ENCODE measurements around the gene GPR148. TPM values are rescaled to one million over a fixed set of nuclear protein-coding genes. Genes with fewer than 3 reads are reported as not detected.

The GPR148 gene
- total RNA-seq, 1 experiment from 2014 or later = not detected

DNA sequence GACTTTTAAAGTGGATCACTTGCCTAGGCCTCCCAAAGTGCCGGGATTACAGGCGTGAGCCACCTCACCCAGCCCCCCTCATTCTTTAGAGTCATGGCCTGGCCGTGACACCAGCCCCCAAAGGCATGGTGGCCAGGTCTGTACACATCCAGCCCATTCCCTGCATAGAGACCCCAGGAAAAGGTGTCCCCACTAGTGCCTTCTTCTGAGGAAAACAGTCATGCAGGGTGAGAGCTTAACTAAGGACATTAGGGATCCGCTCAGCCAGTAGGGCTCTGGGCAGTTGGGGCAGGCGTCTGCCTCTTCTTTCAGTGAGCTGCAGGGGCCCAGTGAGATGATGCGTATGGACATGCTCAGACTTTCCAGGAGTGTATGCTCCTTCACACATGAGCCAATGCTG is 20.8 kb downstream of the GPR148 start:
- Mint-ChIP-seq H3K36me3 (ENCODE audit: insufficient read depth, unreplicated experiment) (peaks cover 3% of the 10 kb centered on the region), H3K9me3 (ENCODE audit: unreplicated experiment) (no peaks in the 10 kb centered on the region), H3K27me3 (ENCODE audit: insufficient read depth, unreplicated experiment) (peaks cover 7% of the 10 kb centered on the region), H3K27ac (ENCODE audit: unreplicated experiment) (no peak overlapping the region), H3K4me1 (ENCODE audit: low read depth, unreplicated experiment) (peaks cover 8% of the 10 kb centered on the region), H3K4me3 (ENCODE audit: unreplicated experiment) (no peak overlapping the region)
- Histone ChIP-seq H3K27me3 (replicated peaks; ENCODE audit: control insufficient read depth, insufficient read depth, low read length) (no peaks in the 10 kb centered on the region), H3K9me3 (no peaks in the 10 kb centered on the region), H3K36me3 (ENCODE audit: control insufficient read depth, insufficient read depth, low read length) (no peaks in the 10 kb centered on the region), H3K4me3 (ENCODE audit: low read depth, low read length) (no peak overlapping the region), H3K4me1 (peaks cover 8% of the 10 kb centered on the region)
- intact Hi-C loops (cut with micrococcal nuclease; ENCODE audit: unreplicated experiment) = no loop called here
- TF ChIP-seq, protein P1, sequence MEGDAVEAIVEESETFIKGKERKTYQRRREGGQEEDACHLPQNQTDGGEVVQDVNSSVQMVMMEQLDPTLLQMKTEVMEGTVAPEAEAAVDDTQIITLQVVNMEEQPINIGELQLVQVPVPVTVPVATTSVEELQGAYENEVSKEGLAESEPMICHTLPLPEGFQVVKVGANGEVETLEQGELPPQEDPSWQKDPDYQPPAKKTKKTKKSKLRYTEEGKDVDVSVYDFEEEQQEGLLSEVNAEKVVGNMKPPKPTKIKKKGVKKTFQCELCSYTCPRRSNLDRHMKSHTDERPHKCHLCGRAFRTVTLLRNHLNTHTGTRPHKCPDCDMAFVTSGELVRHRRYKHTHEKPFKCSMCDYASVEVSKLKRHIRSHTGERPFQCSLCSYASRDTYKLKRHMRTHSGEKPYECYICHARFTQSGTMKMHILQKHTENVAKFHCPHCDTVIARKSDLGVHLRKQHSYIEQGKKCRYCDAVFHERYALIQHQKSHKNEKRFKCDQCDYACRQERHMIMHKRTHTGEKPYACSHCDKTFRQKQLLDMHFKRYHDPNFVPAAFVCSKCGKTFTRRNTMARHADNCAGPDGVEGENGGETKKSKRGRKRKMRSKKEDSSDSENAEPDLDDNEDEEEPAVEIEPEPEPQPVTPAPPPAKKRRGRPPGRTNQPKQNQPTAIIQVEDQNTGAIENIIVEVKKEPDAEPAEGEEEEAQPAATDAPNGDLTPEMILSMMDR (IDR thresholded peaks at IDR 0.05; ENCODE audit: insufficient read depth in 1 of 2, low read depth in 1 of 2, low read length in 1 of 2, severe bottlenecking in 1 of 2, unreplicated experiment in 1 of 2) = no peak
- CTCF ChIA-PET = no interaction called here
- POLR2A ChIA-PET = no interaction called here
- no peak for DNase-seq
- no TSS peak for BruUV-seq (replicated peaks)

DNA sequence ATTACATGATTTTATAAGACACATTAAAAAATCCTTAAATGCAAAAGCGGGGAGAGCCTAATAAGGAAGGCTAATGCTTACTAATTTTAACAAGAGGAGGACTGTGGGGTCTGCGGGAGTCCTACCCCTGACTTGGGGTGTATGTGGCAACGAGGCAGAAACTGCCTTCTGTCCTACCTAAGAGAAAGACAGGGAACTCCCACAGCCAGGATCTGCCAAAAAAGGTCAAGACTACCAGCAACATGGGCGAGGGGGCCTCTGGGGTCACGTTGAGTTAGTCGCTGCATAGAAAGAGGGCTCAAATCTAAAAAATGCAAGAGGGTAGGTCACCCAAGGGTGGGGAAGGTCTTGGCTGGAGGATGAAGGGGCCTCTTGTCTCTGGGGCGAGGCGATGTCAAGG is 25.9 kb downstream of the GPR148 start:
- Mint-ChIP-seq H3K4me1 (ENCODE audit: low read depth, unreplicated experiment) (no peaks in the 10 kb centered on the region), H3K9me3 (ENCODE audit: unreplicated experiment) (no peaks in the 10 kb centered on the region), H3K36me3 (ENCODE audit: insufficient read depth, unreplicated experiment) (no peaks in the 10 kb centered on the region), H3K27ac (ENCODE audit: unreplicated experiment) (no peak overlapping the region), H3K4me3 (ENCODE audit: unreplicated experiment) (peak overlapping the region; percentile 79), H3K27me3 (ENCODE audit: insufficient read depth, unreplicated experiment) (peaks cover 18% of the 10 kb centered on the region)
- no peaks in the 10 kb centered on the region for H3K9me3 ChIP-seq
- no peak for DNase-seq
- intact Hi-C loops (cut with micrococcal nuclease; ENCODE audit: unreplicated experiment) = loop anchor here (1.0 kb wide), 1 partner anchor 11 kb away; no protein-coding TSS in a partner anchor
- ChIA-PET POLR2A (no interaction called here), CTCF (no interaction called here)
- no peaks in the 10 kb centered on the region for H3K4me1 ChIP-seq
- peak overlapping the region; percentile 82 for H3K4me3 ChIP-seq (ENCODE audit: low read depth, low read length)
- no peaks in the 10 kb centered on the region for H3K27me3 ChIP-seq (replicated peaks; ENCODE audit: control insufficient read depth, insufficient read depth, low read length)
- no peaks in the 10 kb centered on the region for H3K36me3 ChIP-seq (ENCODE audit: control insufficient read depth, insufficient read depth, low read length)
- no TSS peak for BruUV-seq (replicated peaks)
- TF ChIP-seq, protein P1 (IDR thresholded peaks at IDR 0.05; ENCODE audit: insufficient read depth in 1 of 2, low read depth in 1 of 2, low read length in 1 of 2, severe bottlenecking in 1 of 2, unreplicated experiment in 1 of 2) = no peak

DNA sequence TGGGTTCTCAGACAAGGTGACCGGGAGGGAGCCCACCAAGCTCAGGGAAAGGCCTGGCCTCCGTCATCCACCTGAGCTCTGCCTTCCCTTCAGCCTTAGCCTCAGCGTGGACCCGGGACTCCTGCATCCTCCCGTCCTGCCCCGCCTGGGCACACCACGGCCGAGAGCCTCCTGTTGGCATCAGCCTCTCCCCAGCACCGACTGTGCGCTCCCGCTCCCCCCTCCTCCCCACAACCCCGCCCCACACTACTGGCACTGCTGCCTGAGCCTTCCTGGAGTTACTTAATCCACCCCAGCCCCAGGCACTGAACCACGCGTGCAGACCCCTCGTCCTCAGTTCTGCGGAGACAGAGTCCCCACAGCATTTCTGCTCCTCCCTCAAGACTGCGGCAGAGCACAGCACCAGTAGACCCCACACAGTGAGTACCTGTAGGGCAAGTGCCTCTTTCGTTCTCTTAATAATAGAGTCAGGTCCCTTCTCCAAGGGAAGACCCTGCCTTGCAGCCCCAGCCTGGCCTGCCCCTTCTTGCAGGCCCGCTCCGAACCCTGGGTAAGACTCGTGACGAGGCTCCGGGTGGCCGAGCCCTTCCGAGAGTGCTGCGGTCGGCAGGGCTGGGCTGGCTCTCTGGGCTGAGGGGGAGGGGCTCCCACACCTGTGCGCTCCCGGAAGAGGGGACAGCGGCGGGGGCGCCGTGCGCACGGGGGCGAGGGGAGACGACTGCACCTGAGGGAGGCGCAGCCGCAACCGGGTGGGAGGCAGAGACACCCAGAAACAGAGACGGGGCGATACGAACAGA is 26.6 kb downstream of the GPR148 start, which contains the start of gene AMER3:
TSS of gene AMER3 (plus strand) at position 285 of the 797 bp plus-strand sequence. CDS start 6,533 bp downstream, outside the sequence.
- no peak within 1 kb of the TSS for H3K27ac Mint-ChIP-seq (ENCODE audit: unreplicated experiment)
- Histone ChIP-seq H3K36me3 (ENCODE audit: control insufficient read depth, insufficient read depth, low read length) (no peaks in the 10 kb centered on the region), H3K27me3 (replicated peaks; ENCODE audit: control insufficient read depth, insufficient read depth, low read length) (no peaks in the 10 kb centered on the region), H3K9me3 (no peaks in the 10 kb centered on the region), H3K4me1 (no peaks in the 10 kb centered on the region), H3K4me3 (ENCODE audit: low read depth, low read length) (peak within 1 kb of the TSS; percentile 82)
- BruUV-seq (replicated peaks) = no TSS peak
- no peaks in the 10 kb centered on the region for H3K4me1 Mint-ChIP-seq (ENCODE audit: low read depth, unreplicated experiment)
- TF ChIP-seq, protein P1 (IDR thresholded peaks at IDR 0.05; ENCODE audit: insufficient read depth in 1 of 2, low read depth in 1 of 2, low read length in 1 of 2, severe bottlenecking in 1 of 2, unreplicated experiment in 1 of 2) = no peak
- DNase-seq = peak; percentile 75 to 79
- peak within 1 kb of the TSS; percentile 79 for H3K4me3 Mint-ChIP-seq (ENCODE audit: unreplicated experiment)
- intact Hi-C loops (cut with micrococcal nuclease; ENCODE audit: unreplicated experiment) = loop anchor here (1.0 kb wide), 2 partner anchors 11 to 28 kb away; no protein-coding TSS in a partner anchor
- ChIA-PET POLR2A (no interaction called here), CTCF (no interaction called here)
- H3K9me3 Mint-ChIP-seq (ENCODE audit: unreplicated experiment) = no peaks in the 10 kb centered on the region
- H3K36me3 Mint-ChIP-seq (ENCODE audit: insufficient read depth, unreplicated experiment) = no peaks in the 10 kb centered on the region
- peaks cover 18% of the 10 kb centered on the region for H3K27me3 Mint-ChIP-seq (ENCODE audit: insufficient read depth, unreplicated experiment)
